B cell (primary cell): ENCODE measurements around the gene PCGF3. TPM values are rescaled to one million over a fixed set of nuclear protein-coding genes. Genes with fewer than 3 reads are reported as not detected.

Experiments used
- ATAC-seq: fragments of 200-7000 bp; cut with Tn5 transposase; one replicate; pipeline ENCODE4 v1.10.0; 2021; ENCODE audit warnings: low read depth, mild to moderate bottlenecking, moderate number of reproducible peaks, moderate library complexity
- CTCF ChIA-PET: fragments of 350-600 bp; sonication (Branson Sonifier 250); formaldehyde crosslinking; loops from one replicate; lab custom pipeline; 2021; ENCODE audit warnings: antibody characterized with exemption, inconsistent platforms; lab: Charles Lee
- POLR2A ChIA-PET: fragments of 350-600 bp; sonication (Branson Sonifier 250); formaldehyde crosslinking; loops from one replicate; lab custom pipeline; 2021; ENCODE audit warnings: antibody characterized with exemption; lab: Charles Lee
- DNase-seq: peaks from one replicate; pipeline ENCODE4 v3.0.0; 2013
- H2AFZ ChIP-seq: 2 replicates; pipeline ENCODE4 v1.6.1; 2012; ENCODE audit warnings: mild to moderate bottlenecking, low read depth, low read length; ENCODE audit not compliant: insufficient read depth, poor library complexity, severe bottlenecking
- H3K27ac ChIP-seq, 2 donors: 1 replicate in 1 of 2; 2 replicates in 1 of 2; pipeline ENCODE4 v1.5.1; 2012 to 2013; ENCODE audit warnings: low read length in 2 of 2, mild to moderate bottlenecking in 2 of 2, moderate library complexity in 1 of 2
- H3K27me3 ChIP-seq, 4 experiments: fragments of 200-600 bp in 1 of 4; sonication (generic) in 1 of 4; replicated peaks in 1 of 4; 1 replicate in 2 of 4; 2 replicates in 2 of 4; pipeline versions ENCODE4 v1.6.1 to v1.7.0; 2013 to 2016; ENCODE audit warnings: low read length in 3 of 4, mild to moderate bottlenecking in 2 of 4, mixed read lengths in 1 of 4, moderate library complexity in 1 of 4; ENCODE audit not compliant: insufficient read depth in 4 of 4, control insufficient read depth in 3 of 4; ENCODE audit errors: control extremely low read depth in 1 of 4
- H3K36me3 ChIP-seq, 2 experiments: replicated peaks in 1 of 2; 1 replicate in 1 of 2; 2 replicates in 1 of 2; pipeline versions ENCODE4 v1.6.1 to v1.7.1; 2013; ENCODE audit warnings: low read length in 1 of 2; ENCODE audit not compliant: insufficient read depth in 2 of 2, control insufficient read depth in 1 of 2; ENCODE audit errors: control extremely low read depth in 1 of 2, extremely low read depth in 1 of 2
- H3K4me1 ChIP-seq, 2 donors: fragments of 200-600 bp in 1 of 2; sonication (generic) in 1 of 2; 1 replicate in 1 of 2; 2 replicates in 1 of 2; pipeline versions ENCODE4 v1.5.1 to v1.6.1; 2013 to 2017; ENCODE audit warnings: low read length in 2 of 2; ENCODE audit not compliant: control insufficient read depth in 2 of 2, insufficient read depth in 2 of 2
- H3K4me2 ChIP-seq: replicated peaks from 2 replicates; pipeline ENCODE3; 2012; ENCODE audit warnings: mild to moderate bottlenecking, low read depth, low read length; ENCODE audit not compliant: poor library complexity, severe bottlenecking
- H3K4me3 ChIP-seq, 5 experiments: fragments of 200-600 bp in 1 of 5; sonication (generic) in 1 of 5; 1 replicate in 3 of 5; 2 replicates in 2 of 5; pipeline versions ENCODE4 v1.5.1 to v1.7.0; 2011 to 2016; ENCODE audit warnings: low read length in 4 of 5, mild to moderate bottlenecking in 4 of 5, low read depth in 2 of 5, control low read depth in 1 of 5, moderate library complexity in 1 of 5; ENCODE audit not compliant: insufficient read depth in 1 of 5; ENCODE audit errors: control extremely low read depth in 1 of 5, extremely low read depth in 1 of 5
- H3K79me2 ChIP-seq: fragments of 200-600 bp; sonication (generic); one replicate; pipeline ENCODE4 v1.6.0; 2016; ENCODE audit warnings: low read length; ENCODE audit not compliant: control insufficient read depth, insufficient read depth
- H3K9ac ChIP-seq: fragments of 200-600 bp; sonication (generic); 2 replicates; pipeline ENCODE4 v1.6.1; 2017; ENCODE audit warnings: mild to moderate bottlenecking, low read length, moderate library complexity
- H3K9me3 ChIP-seq, 3 donors: one replicate each; pipeline versions ENCODE4 v1.6.1 to v1.7.1; 2013; ENCODE audit warnings: low read length in 2 of 3; ENCODE audit not compliant: control insufficient read depth in 2 of 3, insufficient read depth in 1 of 3; ENCODE audit errors: control extremely low read depth in 1 of 3
- H4K20me1 ChIP-seq: 2 replicates; pipeline ENCODE4 v1.6.0; 2012; ENCODE audit warnings: mild to moderate bottlenecking, low read length; ENCODE audit not compliant: insufficient read depth, control insufficient read depth, poor library complexity, severe bottlenecking
- H3K27ac Mint-ChIP-seq: one replicate; pipeline ENCODE4 v1.8.0; 2021; ENCODE audit warnings: mixed read lengths
- H3K27me3 Mint-ChIP-seq: one replicate; pipeline ENCODE4 v1.8.0; 2021; ENCODE audit warnings: mixed read lengths
- H3K4me1 Mint-ChIP-seq: one replicate; pipeline ENCODE4 v1.8.0; 2021; ENCODE audit warnings: mixed read lengths
- H3K4me3 Mint-ChIP-seq: one replicate; pipeline ENCODE4 v1.8.0; 2021; ENCODE audit warnings: mixed read lengths
- H3K9me3 Mint-ChIP-seq: one replicate; pipeline ENCODE4 v1.8.0; 2022; ENCODE audit warnings: mixed read lengths; ENCODE audit not compliant: insufficient read depth
- EZH2 ChIP-seq: IDR thresholded peaks from 2 replicates; pipeline ENCODE4 v1.6.1; 2012; ENCODE audit warnings: borderline replicate concordance, low read depth, mild to moderate bottlenecking, moderate library complexity, low read length; ENCODE audit not compliant: insufficient read depth, poor library complexity, severe bottlenecking
- WGBS: methylation state at CpG from one replicate; pipeline ENCODE4 v1.1.5; 2013; ENCODE audit warnings: missing lambda C conversion rate; ENCODE audit not compliant: insufficient coverage; 5-methylcytosine and 5-hydroxymethylcytosine counted together
- intact Hi-C: fragments of 100-400 bp; cut with micrococcal nuclease; formaldehyde crosslinking; loops from one replicate; pipeline ENCODE4 v1.10.0; 2022
- polyA plus RNA-seq: library from polyadenylated mRNA; depleted of rRNA; stranded (reverse); fragments of >200 nt; gene quantifications from 2 replicates; pipeline ENCODE4 v1.2.3, GENCODE V29; 2012
- total RNA-seq, 2 donors: library from RNA; stranded (reverse); fragments of 120-200 nt in 1 of 2; gene quantifications; 1 replicate in 1 of 2; 2 replicates in 1 of 2; pipeline versions ENCODE4 v1.2.3 to v1.2.4, GENCODE V29; 2013 to 2022
- TF ChIP-seq, protein P1 (sequence below): fragments of 200-600 bp; IDR thresholded peaks from one replicate; pipeline ENCODE4 v1.8.0; 2022; ENCODE audit warnings: antibody characterized with exemption, mild to moderate bottlenecking

Gene PCGF3
- total and polyA plus RNA-seq, 2 donors (not counting 1 experiment from before 2014, with no cell fraction given) = 65.7 to 90.3 TPM

DNA sequence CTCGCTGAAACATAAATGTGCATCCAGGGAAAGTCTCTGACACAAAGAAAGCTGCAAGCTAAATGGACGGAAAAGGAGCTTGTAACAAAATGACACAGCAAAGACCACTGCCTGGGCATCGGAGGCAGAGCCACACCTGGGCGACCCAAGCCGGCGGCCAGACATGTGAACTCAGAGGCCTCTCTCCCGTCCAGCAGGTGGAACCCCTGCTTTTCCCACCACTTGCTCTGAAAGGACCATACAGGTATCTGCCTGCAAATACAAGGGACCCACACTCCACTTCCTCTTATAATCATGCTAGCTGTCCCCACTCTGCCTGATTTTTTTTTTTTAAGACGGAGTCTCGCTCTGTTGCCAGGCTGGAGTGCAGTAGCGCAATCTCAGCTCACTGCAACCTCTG is 108.3 kb downstream of the PCGF3 start:
- peak; percentile 31 for ATAC-seq
- WGBS = 49% methylated on average over 10 of the region's 10 CpGs
- Mint-ChIP-seq H3K27me3 (peaks cover 51% of the 10 kb centered on the region), H3K4me1 (no peaks in the 10 kb centered on the region), H3K27ac (no peak overlapping the region), H3K4me3 (no peak overlapping the region), H3K9me3 (no peaks in the 10 kb centered on the region)
- Histone ChIP-seq H3K4me2 (no peak overlapping the region), H3K4me3 (no peak overlapping the region), H3K9ac (no peak overlapping the region), H3K4me1 (no peaks in the 10 kb centered on the region), H3K9me3 (peaks cover 0 to 2% (median 0%) of the 10 kb centered on the region in 3 donors), H4K20me1 (no peaks in the 10 kb centered on the region), H2AFZ (no peak overlapping the region), H3K36me3 (no peaks in the 10 kb centered on the region), H3K79me2 (no peaks in the 10 kb centered on the region), H3K27ac (no peak overlapping the region), H3K27me3 (peaks cover 0 to 25% (median 3%) of the 10 kb centered on the region in 4 experiments)
- DNase-seq = no peak
- ChIA-PET POLR2A (no interaction called here), CTCF (no interaction called here)
- intact Hi-C loops = no loop called here
- TF ChIP-seq, protein P1, sequence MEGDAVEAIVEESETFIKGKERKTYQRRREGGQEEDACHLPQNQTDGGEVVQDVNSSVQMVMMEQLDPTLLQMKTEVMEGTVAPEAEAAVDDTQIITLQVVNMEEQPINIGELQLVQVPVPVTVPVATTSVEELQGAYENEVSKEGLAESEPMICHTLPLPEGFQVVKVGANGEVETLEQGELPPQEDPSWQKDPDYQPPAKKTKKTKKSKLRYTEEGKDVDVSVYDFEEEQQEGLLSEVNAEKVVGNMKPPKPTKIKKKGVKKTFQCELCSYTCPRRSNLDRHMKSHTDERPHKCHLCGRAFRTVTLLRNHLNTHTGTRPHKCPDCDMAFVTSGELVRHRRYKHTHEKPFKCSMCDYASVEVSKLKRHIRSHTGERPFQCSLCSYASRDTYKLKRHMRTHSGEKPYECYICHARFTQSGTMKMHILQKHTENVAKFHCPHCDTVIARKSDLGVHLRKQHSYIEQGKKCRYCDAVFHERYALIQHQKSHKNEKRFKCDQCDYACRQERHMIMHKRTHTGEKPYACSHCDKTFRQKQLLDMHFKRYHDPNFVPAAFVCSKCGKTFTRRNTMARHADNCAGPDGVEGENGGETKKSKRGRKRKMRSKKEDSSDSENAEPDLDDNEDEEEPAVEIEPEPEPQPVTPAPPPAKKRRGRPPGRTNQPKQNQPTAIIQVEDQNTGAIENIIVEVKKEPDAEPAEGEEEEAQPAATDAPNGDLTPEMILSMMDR = no peak
- no peak for TF ChIP-seq EZH2

DNA sequence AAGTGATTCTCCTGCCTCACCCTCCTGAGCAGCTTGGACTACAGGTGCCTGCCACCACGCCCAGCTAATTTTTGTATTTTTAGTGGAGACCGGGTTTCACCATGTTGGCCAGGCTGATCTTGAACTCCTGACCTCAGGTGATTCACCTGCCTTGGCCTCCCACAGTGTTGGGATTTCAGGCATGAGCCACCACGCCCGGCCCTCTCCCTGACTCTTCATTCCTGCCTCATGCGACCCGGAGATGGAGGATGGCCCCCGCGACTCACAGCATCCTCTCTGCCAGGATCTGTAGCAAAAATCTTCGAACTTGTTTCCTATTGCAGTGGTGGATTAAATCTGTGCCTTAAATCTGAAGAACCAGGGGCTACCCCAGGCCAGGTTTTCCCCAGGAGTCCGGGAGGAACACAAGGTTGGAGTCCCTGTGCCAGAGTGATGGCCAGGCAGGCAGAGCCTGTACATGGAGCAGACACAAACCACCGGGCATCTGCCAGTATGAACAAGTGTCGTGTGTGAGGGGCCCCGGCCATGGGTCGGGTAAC is 108.7 kb downstream of the PCGF3 start:
- TF ChIP-seq, protein P1 = no peak
- no peak for TF ChIP-seq EZH2
- no peaks in the 10 kb centered on the region for H3K4me1 Mint-ChIP-seq
- no peaks in the 10 kb centered on the region for H3K79me2 ChIP-seq

More for the DNA sequence above, 108.7 kb downstream of the PCGF3 start:
- Histone ChIP-seq H3K36me3 (no peaks in the 10 kb centered on the region), H3K27ac (no peak overlapping the region), H3K27me3 (peaks cover 0 to 27% (median 3%) of the 10 kb centered on the region in 4 experiments), H3K4me1 (no peaks in the 10 kb centered on the region), H3K9me3 (peaks cover 0 to under 1% (median 0%) of the 10 kb centered on the region in 3 donors), H2AFZ (no peak overlapping the region), H3K4me3 (no peak overlapping the region), H4K20me1 (no peaks in the 10 kb centered on the region), H3K4me2 (no peak overlapping the region), H3K9ac (no peak overlapping the region)
- DNase-seq (no peak), ATAC-seq (no peak)
- peaks cover 53% of the 10 kb centered on the region for H3K27me3 Mint-ChIP-seq
- POLR2A ChIA-PET = interaction anchor here (0.7 kb wide), 1 partner anchor 175 kb away, joined by 3 read pairs; no protein-coding TSS in a partner anchor
- no peaks in the 10 kb centered on the region for H3K9me3 Mint-ChIP-seq
- intact Hi-C loops = no loop called here
- H3K27ac Mint-ChIP-seq = no peak overlapping the region
- 86% methylated on average over 14 of the region's 14 CpGs for WGBS
- CTCF ChIA-PET = no interaction called here
- H3K4me3 Mint-ChIP-seq = no peak overlapping the region
